PFSK-1 (cell line): ENCODE data around the gene RHOG. TPM values are rescaled to one million over a fixed set of nuclear protein-coding genes. Genes with fewer than 3 reads are reported as not detected.

Source experiments
- FOXP2 ChIP-seq: optimal IDR thresholded peaks from 2 replicates; pipeline ENCODE3; 2011; ENCODE audit warnings: borderline replicate concordance, control low read depth, inconsistent platforms; ENCODE audit not compliant: insufficient read depth; ENCODE audit errors: extremely low read length, extremely low read depth
- POLR2AphosphoS5 ChIP-seq: IDR thresholded peaks from 2 replicates; pipeline ENCODE4 v1.6.1; 2012; ENCODE audit warnings: low read depth, mild to moderate bottlenecking, control low read depth, low read length, moderate library complexity
- REST ChIP-seq, 2 experiments: IDR thresholded peaks; 2 replicates each; pipeline versions ENCODE4 v1.6.1 to v1.8.0; 2011 to 2012; ENCODE audit warnings: low read depth in 2 of 2, low read length in 2 of 2, control low read depth in 1 of 2, inconsistent platforms in 1 of 2, mild to moderate bottlenecking in 1 of 2, moderate library complexity in 1 of 2; ENCODE audit not compliant: insufficient read depth in 1 of 2
- SIN3A ChIP-seq: IDR thresholded peaks from 2 replicates; pipeline ENCODE4 v1.6.1; 2012; ENCODE audit warnings: mild to moderate bottlenecking, low read length, moderate library complexity, borderline replicate concordance; ENCODE audit not compliant: insufficient read depth
- TAF1 ChIP-seq: IDR thresholded peaks from 2 replicates; pipeline ENCODE4 v1.6.1; 2012; ENCODE audit warnings: low read length, control low read depth, borderline replicate concordance; ENCODE audit not compliant: insufficient read depth
- polyA plus RNA-seq: library from polyadenylated mRNA; unstranded; fragments of >200 nt; gene quantifications from one replicate; pipeline ENCODE4 v1.2.1, GENCODE V29; 2012; ENCODE audit warnings: low read depth, missing spikeins; ENCODE audit not compliant: insufficient read length

RHOG gene
- 135 TPM for polyA plus RNA-seq

- TF ChIP-seq SIN3A (peak; percentile 54; the same call in 1 of the 2 replicates), POLR2AphosphoS5 (peak; percentile 50), REST (IDR thresholded peaks at IDR 0.05; ENCODE audit: insufficient read depth in 1 of 2, low read depth in 2 of 2, low read length in 2 of 2) (0 out of 4 replicates have a peak, but pooled peaks of 1 of the 2 experiments have one; percentile 27), TAF1 (peak; percentile 70; the same call in 1 of the 2 replicates), FOXP2 (peak; percentile 21)
These were observed at the start of gene RHOG for GRCh38 chr11:3840870-3841425. Gene RHOG (minus strand): TSS chr11:3840959. CDS start chr11:3828138, 12,821 bp downstream.

- TF ChIP-seq TAF1 (no peak), POLR2AphosphoS5 (no peak)
These were observed 49.3 kb upstream of the RHOG start for GRCh38 chr11:3890014-3890413.

- TF ChIP-seq SIN3A (no peak), TAF1 (no peak), POLR2AphosphoS5 (no peak), REST (IDR thresholded peaks at IDR 0.05; ENCODE audit: insufficient read depth in 1 of 2, low read depth in 2 of 2, low read length in 2 of 2) (no peak)
These were observed 48.1 kb upstream of the RHOG start for GRCh38 chr11:3888876-3889275.

- TF ChIP-seq REST (IDR thresholded peaks at IDR 0.05; ENCODE audit: insufficient read depth in 1 of 2, low read depth in 2 of 2, low read length in 2 of 2), result no peak
- no peak for TF ChIP-seq FOXP2
- TF ChIP-seq POLR2AphosphoS5, result no peak
- TF ChIP-seq TAF1, result no peak
- no peak for TF ChIP-seq SIN3A
These were observed 46.2 kb upstream of the RHOG start for GRCh38 chr11:3886985-3887384.

GRCh38 chr11:3885855-3886254, 45.1 kb upstream of the RHOG start:
- no peak for TF ChIP-seq TAF1
- TF ChIP-seq FOXP2, result no peak

- no peak for TF ChIP-seq REST (IDR thresholded peaks at IDR 0.05; ENCODE audit: insufficient read depth in 1 of 2, low read depth in 2 of 2, low read length in 2 of 2)
- no peak for TF ChIP-seq TAF1
- TF ChIP-seq SIN3A, result no peak
- no peak for TF ChIP-seq FOXP2
- TF ChIP-seq POLR2AphosphoS5, result no peak
These were observed 41.9 kb upstream of the RHOG start for GRCh38 chr11:3882655-3883054.
